K562 (cell line): ENCODE data around the gene ZNF768. TPM values are rescaled to one million over a fixed set of nuclear protein-coding genes. Genes with fewer than 3 reads are reported as not detected.

Experiments used
- CREB3L1 ChIP-seq: fragments of 450-650 bp; IDR thresholded peaks from 2 replicates; pipeline ENCODE4 v1.6.1; 2014; ENCODE audit warnings: low read depth, mild to moderate bottlenecking, moderate library complexity, borderline replicate concordance
- FOXA3 ChIP-seq, 2 experiments: fragments of 450-650 bp in 1 of 2; sonication (generic) in 1 of 2; formaldehyde crosslinking; IDR thresholded peaks in 1 of 2; conservative IDR thresholded peaks in 1 of 2; 2 replicates each; pipeline versions ENCODE4 v1.4.0 to v1.8.0; 2020 to 2022; ENCODE audit warnings: mild to moderate bottlenecking in 2 of 2, missing genetic modification reagents in 1 of 2
- MECOM ChIP-seq: fragments of 250-450 bp; sonication (Bioruptor Pico); IDR thresholded peaks from 2 replicates; pipeline ENCODE4 v1.8.0; 2022; ENCODE audit warnings: inconsistent platforms
- MED1 ChIP-seq: sonication (generic); formaldehyde crosslinking; IDR thresholded peaks from 2 replicates; pipeline ENCODE4 v1.8.1; 2023; ENCODE audit warnings: missing genetic modification reagents, borderline replicate concordance
- MTA2 ChIP-seq: fragments of 450-650 bp; IDR thresholded peaks from 2 replicates; pipeline ENCODE4 v1.6.1; 2016; ENCODE audit warnings: low read depth
- NCOA4 ChIP-seq: fragments of 450-650 bp; IDR thresholded peaks from 2 replicates; pipeline ENCODE4 v1.6.1; 2018; ENCODE audit warnings: mild to moderate bottlenecking; ENCODE audit not compliant: partially characterized antibody
- PHB ChIP-seq: fragments of 250-450 bp; sonication (Bioruptor Pico); IDR thresholded peaks from 2 replicates; pipeline ENCODE4 v1.5.0; 2021
- POU5F1 ChIP-seq: fragments of 150-350 bp; IDR thresholded peaks from 2 replicates; pipeline ENCODE4 v1.6.1; 2014; ENCODE audit warnings: borderline replicate concordance, low read length, low read depth, mild to moderate bottlenecking; ENCODE audit not compliant: partially characterized antibody
- TAF1 ChIP-seq: IDR thresholded peaks from 2 replicates; pipeline ENCODE4 v1.6.1; 2011; ENCODE audit warnings: mild to moderate bottlenecking, low read length, moderate library complexity; ENCODE audit not compliant: insufficient read depth, control insufficient read depth, severe bottlenecking; ENCODE audit errors: extremely low read depth
- ZBTB7A ChIP-seq: IDR thresholded peaks from 2 replicates; pipeline ENCODE4 v1.6.1; 2011; ENCODE audit warnings: low read depth, mild to moderate bottlenecking, low read length, moderate library complexity, borderline replicate concordance; ENCODE audit not compliant: control insufficient read depth
- ZEB2 ChIP-seq: fragments of 450-650 bp; IDR thresholded peaks from 2 replicates; pipeline ENCODE4 v1.6.1; 2016
- ZNF224 ChIP-seq: sonication (generic); formaldehyde crosslinking; IDR thresholded peaks from 2 replicates; pipeline ENCODE4 v1.8.0; 2022; ENCODE audit warnings: mild to moderate bottlenecking, missing genetic modification reagents
- ZNF395 ChIP-seq: fragments of 200-800 bp; sonication (Bioruptor generic); IDR thresholded peaks from 2 replicates; pipeline ENCODE4 v1.6.1; 2017; ENCODE audit warnings: missing genetic modification characterization, missing compliant biosample characterization
- ZNF583 ChIP-seq: fragments of 250-450 bp; sonication (Bioruptor Pico); IDR thresholded peaks from 2 replicates; pipeline ENCODE4 v1.4.0; 2020
- polyA plus RNA-seq, 8 experiments: library from polyadenylated mRNA; depleted of rRNA in 4 of 8; stranded (reverse) in 5 of 8; unstranded in 3 of 8; fragments of >200 nt; fragmentation: Nextera tagmentation in 2 of 8; fragmentation: Illumina TruSeq in 1 of 8; extraction: Ambion mirVana in 2 of 8; extraction: Trizol in 1 of 8; gene quantifications; 2 replicates each; pipeline versions ENCODE4 v1.2.1 to v1.2.3, GENCODE V29; 2011 to 2014; ENCODE audit warnings: inconsistent platforms in 1 of 8, missing spikeins in 1 of 8
- total RNA-seq, 7 experiments: library from RNA; depleted of rRNA in 6 of 7; stranded (reverse); fragments of >200 nt in 6 of 7; fragmentation: Illumina TruSeq in 2 of 7; extraction: Trizol in 2 of 7; gene quantifications; 2 replicates each; pipeline versions ENCODE4 v1.2.1 to v1.2.3, GENCODE V29; 2011 to 2021; ENCODE audit warnings: low replicate concordance in 1 of 7
- TF ChIP-seq, protein P1 (sequence below): sonication (generic); IDR thresholded peaks from 2 replicates; pipeline ENCODE4 v1.6.1; 2016
- TF ChIP-seq, protein P2 (sequence below): fragments of 250-450 bp; sonication (Bioruptor Pico); IDR thresholded peaks from 2 replicates; pipeline ENCODE4 v1.5.0; 2020; ENCODE audit warnings: mild to moderate bottlenecking, borderline replicate concordance

Gene ZNF768
- total and polyA plus RNA-seq, 9 of the 15 experiments (the other 6 are each of a cell fraction or from before 2014, with no cell fraction given) = 0.13 to 50.7 (median 26.9) TPM

GRCh38 chr16:30526823-30527634 is 663 bp upstream of the ZNF768 start (continued):
- TF ChIP-seq, protein P1, sequence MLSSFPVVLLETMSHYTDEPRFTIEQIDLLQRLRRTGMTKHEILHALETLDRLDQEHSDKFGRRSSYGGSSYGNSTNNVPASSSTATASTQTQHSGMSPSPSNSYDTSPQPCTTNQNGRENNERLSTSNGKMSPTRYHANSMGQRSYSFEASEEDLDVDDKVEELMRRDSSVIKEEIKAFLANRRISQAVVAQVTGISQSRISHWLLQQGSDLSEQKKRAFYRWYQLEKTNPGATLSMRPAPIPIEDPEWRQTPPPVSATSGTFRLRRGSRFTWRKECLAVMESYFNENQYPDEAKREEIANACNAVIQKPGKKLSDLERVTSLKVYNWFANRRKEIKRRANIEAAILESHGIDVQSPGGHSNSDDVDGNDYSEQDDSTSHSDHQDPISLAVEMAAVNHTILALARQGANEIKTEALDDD = no peak
- no peak for TF ChIP-seq NCOA4
- peak; percentile 71; the same call in 1 of the 2 replicates for TF ChIP-seq ZNF583
- TF ChIP-seq PHB (CRISPR knock-in tag) = peak; percentile 56; the same call in 1 of the 2 replicates
- peak; percentile 53; the same call in 1 of the 2 replicates for TF ChIP-seq ZEB2
- peak; percentile 45 for TF ChIP-seq TAF1
- TF ChIP-seq, protein P2, sequence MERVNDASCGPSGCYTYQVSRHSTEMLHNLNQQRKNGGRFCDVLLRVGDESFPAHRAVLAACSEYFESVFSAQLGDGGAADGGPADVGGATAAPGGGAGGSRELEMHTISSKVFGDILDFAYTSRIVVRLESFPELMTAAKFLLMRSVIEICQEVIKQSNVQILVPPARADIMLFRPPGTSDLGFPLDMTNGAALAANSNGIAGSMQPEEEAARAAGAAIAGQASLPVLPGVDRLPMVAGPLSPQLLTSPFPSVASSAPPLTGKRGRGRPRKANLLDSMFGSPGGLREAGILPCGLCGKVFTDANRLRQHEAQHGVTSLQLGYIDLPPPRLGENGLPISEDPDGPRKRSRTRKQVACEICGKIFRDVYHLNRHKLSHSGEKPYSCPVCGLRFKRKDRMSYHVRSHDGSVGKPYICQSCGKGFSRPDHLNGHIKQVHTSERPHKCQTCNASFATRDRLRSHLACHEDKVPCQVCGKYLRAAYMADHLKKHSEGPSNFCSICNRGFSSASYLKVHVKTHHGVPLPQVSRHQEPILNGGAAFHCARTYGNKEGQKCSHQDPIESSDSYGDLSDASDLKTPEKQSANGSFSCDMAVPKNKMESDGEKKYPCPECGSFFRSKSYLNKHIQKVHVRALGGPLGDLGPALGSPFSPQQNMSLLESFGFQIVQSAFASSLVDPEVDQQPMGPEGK = peak; percentile 88
- peak; percentile 17; the same call in 1 of the 2 replicates for TF ChIP-seq ZBTB7A
- peak in 1 of 2 experiments; percentile 44; a peak in 1 of 4 replicates for TF ChIP-seq FOXA3 (CRISPR knock-in tag; conservative IDR thresholded peaks at IDR 0.05 in 1 of 2, IDR thresholded peaks at IDR 0.05 in 1 of 2)
- TF ChIP-seq ZNF395 = no peak
- TF ChIP-seq CREB3L1 = peak; percentile 80; the same call in 1 of the 2 replicates
- TF ChIP-seq MED1 (CRISPR knock-in tag) = no peak
- TF ChIP-seq POU5F1 = no peak
- TF ChIP-seq ZNF224 (CRISPR knock-in tag) = no peak
- no peak for TF ChIP-seq MTA2
- no peak for TF ChIP-seq MECOM (CRISPR knock-in tag)
